Measurements from ENCODE around the gene GTF2B.

- TF ChIP-seq CTCF (IDR thresholded peaks at IDR 0.05) (no peak), EZH2 (IDR thresholded peaks at IDR 0.05; ENCODE audit: borderline replicate concordance, insufficient read depth, low read depth, low read length, poor library complexity, severe bottlenecking) (no peak)
These were observed 26.1 kb upstream of the GTF2B start for GRCh38 chr1:88917321-88918025.
